Mononuclear cell (primary cell): ENCODE measurements around the gene MICOS13. TPM values are rescaled to one million over a fixed set of nuclear protein-coding genes. Genes with fewer than 3 reads are reported as not detected.

Experiments used
- H3K27me3 ChIP-seq: 2 replicates; pipeline ENCODE4 v1.6.0; 2011; ENCODE audit warnings: low read length, control low read depth; ENCODE audit not compliant: insufficient read depth
- H3K4me1 ChIP-seq: 2 replicates; pipeline ENCODE4 v1.5.1; 2011; ENCODE audit warnings: mild to moderate bottlenecking, low read length, control low read depth; ENCODE audit not compliant: insufficient read depth
- H3K4me3 ChIP-seq: 2 replicates; pipeline ENCODE4 v1.5.1; 2011; ENCODE audit warnings: mild to moderate bottlenecking, low read length, moderate library complexity
- H3K9me3 ChIP-seq: 2 replicates; pipeline ENCODE4 v1.5.1; 2011; ENCODE audit warnings: low read depth, mild to moderate bottlenecking, control low read depth, low read length
- total RNA-seq: library from RNA; depleted of rRNA; stranded (reverse); fragments of >200 nt; gene quantifications from one replicate; pipeline ENCODE4 v1.2.3, GENCODE V29; 2012

Gene MICOS13
- total RNA-seq, 1 donor = 8.5 TPM

GRCh38 chr19:5683177-5683886 is 3.0 kb upstream of the MICOS13 start:
- H3K9me3 ChIP-seq = no peaks in the 10 kb centered on the region
- no peak overlapping the region for H3K4me3 ChIP-seq
- peaks cover 33% of the 10 kb centered on the region for H3K4me1 ChIP-seq
- H3K27me3 ChIP-seq = no peaks in the 10 kb centered on the region

- Histone ChIP-seq H3K9me3 (no peaks in the 10 kb centered on the region), H3K4me1 (peaks cover 27% of the 10 kb centered on the region), H3K27me3 (no peaks in the 10 kb centered on the region), H3K4me3 (no peak overlapping the region)
Observed at GRCh38 chr19:5682107-5682482, 1.8 kb upstream of the MICOS13 start.

GRCh38 chr19:5681391-5682106 is 1.2 kb upstream of the MICOS13 start:
- no peak overlapping the region for H3K4me3 ChIP-seq
- no peaks in the 10 kb centered on the region for H3K27me3 ChIP-seq
- no peaks in the 10 kb centered on the region for H3K9me3 ChIP-seq
- peaks cover 27% of the 10 kb centered on the region for H3K4me1 ChIP-seq

GRCh38 chr19:5680084-5680436 is 256 bp downstream of the MICOS13 start:
- peak overlapping the region; percentile 99 for H3K4me3 ChIP-seq
- H3K9me3 ChIP-seq = no peaks in the 10 kb centered on the region
- no peaks in the 10 kb centered on the region for H3K27me3 ChIP-seq
- H3K4me1 ChIP-seq = peaks cover 20% of the 10 kb centered on the region

GRCh38 chr19:5679289-5680083 is 830 bp downstream of the MICOS13 start:
- Histone ChIP-seq H3K9me3 (no peaks in the 10 kb centered on the region), H3K4me1 (peaks cover 20% of the 10 kb centered on the region), H3K27me3 (no peaks in the 10 kb centered on the region), H3K4me3 (peak overlapping the region; percentile 99)

- H3K9me3 ChIP-seq = no peaks in the 10 kb centered on the region
- peaks cover 20% of the 10 kb centered on the region for H3K4me1 ChIP-seq
- H3K4me3 ChIP-seq = no peak overlapping the region
- H3K27me3 ChIP-seq = no peaks in the 10 kb centered on the region
Observed at GRCh38 chr19:5678071-5678718, 2.1 kb downstream of the MICOS13 start.

- Histone ChIP-seq H3K9me3 (no peaks in the 10 kb centered on the region), H3K27me3 (no peaks in the 10 kb centered on the region), H3K4me1 (peaks cover 20% of the 10 kb centered on the region), H3K4me3 (no peak overlapping the region)
Observed at GRCh38 chr19:5677580-5677979, 2.7 kb downstream of the MICOS13 start.

GRCh38 chr19:5677136-5677535 is 3.2 kb downstream of the MICOS13 start:
- Histone ChIP-seq H3K4me1 (peaks cover 20% of the 10 kb centered on the region), H3K27me3 (no peaks in the 10 kb centered on the region), H3K4me3 (no peak overlapping the region), H3K9me3 (no peaks in the 10 kb centered on the region)

- H3K27me3 ChIP-seq = no peaks in the 10 kb centered on the region
- no peak overlapping the region for H3K4me3 ChIP-seq
- H3K9me3 ChIP-seq = no peaks in the 10 kb centered on the region
- peaks cover 20% of the 10 kb centered on the region for H3K4me1 ChIP-seq
Observed at GRCh38 chr19:5676772-5677105, 3.6 kb downstream of the MICOS13 start.

GRCh38 chr19:5676105-5676771 is 4.1 kb downstream of the MICOS13 start:
- Histone ChIP-seq H3K9me3 (no peaks in the 10 kb centered on the region), H3K27me3 (no peaks in the 10 kb centered on the region), H3K4me3 (no peak overlapping the region), H3K4me1 (peaks cover 17% of the 10 kb centered on the region)

- Histone ChIP-seq H3K27me3 (no peaks in the 10 kb centered on the region), H3K4me1 (peaks cover 9% of the 10 kb centered on the region), H3K9me3 (no peaks in the 10 kb centered on the region), H3K4me3 (no peak overlapping the region)
Observed at GRCh38 chr19:5674714-5675113, 5.6 kb downstream of the MICOS13 start.

- Histone ChIP-seq H3K27me3 (no peaks in the 10 kb centered on the region), H3K4me3 (no peak overlapping the region), H3K9me3 (no peaks in the 10 kb centered on the region), H3K4me1 (no peaks in the 10 kb centered on the region)
Observed at GRCh38 chr19:5673752-5674151, 6.6 kb downstream of the MICOS13 start.

GRCh38 chr19:5672708-5673459 is 7.4 kb downstream of the MICOS13 start:
- Histone ChIP-seq H3K4me1 (no peaks in the 10 kb centered on the region), H3K4me3 (no peak overlapping the region), H3K27me3 (no peaks in the 10 kb centered on the region), H3K9me3 (no peaks in the 10 kb centered on the region)

- Histone ChIP-seq H3K9me3 (no peaks in the 10 kb centered on the region), H3K27me3 (no peaks in the 10 kb centered on the region), H3K4me3 (no peak overlapping the region), H3K4me1 (no peaks in the 10 kb centered on the region)
Observed at GRCh38 chr19:5671600-5671999, 8.7 kb downstream of the MICOS13 start.
